ENCODE data around the gene OTOP2.

OTOP2 gene

GRCh38 chr17:74923538-74924249, 379 bp upstream of the OTOP2 start:
- no peaks in the 10 kb centered on the region for H3K36me3 ChIP-seq (replicated peaks)
- no peaks in the 10 kb centered on the region for H3K9me3 ChIP-seq
- peak overlapping the region; percentile 37 for H3K4me3 ChIP-seq
- peak in 1 of 2 experiments; percentile 82 for DNase-seq (ENCODE audit: low spot score in 2 of 2)
- H3K4me1 ChIP-seq, result no peaks in the 10 kb centered on the region; the same call in 1 of the 2 replicates
- in situ Hi-C loops (cut with MboI; ENCODE audit: low sequenced_read_pairs), result loop anchor here (10.0 kb wide), 1 partner anchor 491 kb away; no protein-coding TSS in a partner anchor
- peaks cover 43% of the 10 kb centered on the region for H3K27me3 ChIP-seq (ENCODE audit: low read depth)

- Histone ChIP-seq H3K27me3 (ENCODE audit: low read depth) (peaks cover 43% of the 10 kb centered on the region), H3K36me3 (replicated peaks) (no peaks in the 10 kb centered on the region), H3K4me3 (no peak overlapping the region), H3K9me3 (no peaks in the 10 kb centered on the region), H3K4me1 (no peaks in the 10 kb centered on the region; the same call in 1 of the 2 replicates)
- no peak for DNase-seq (ENCODE audit: low spot score in 2 of 2)
- in situ Hi-C loops (cut with MboI; ENCODE audit: low sequenced_read_pairs), result loop anchor here (10.0 kb wide), 1 partner anchor 490 kb away; no protein-coding TSS in a partner anchor
These were observed 1.2 kb downstream of the OTOP2 start for GRCh38 chr17:74925242-74925641.

GRCh38 chr17:74928786-74929185, 4.7 kb downstream of the OTOP2 start:
- Histone ChIP-seq H3K4me1 (no peaks in the 10 kb centered on the region), H3K9me3 (no peaks in the 10 kb centered on the region), H3K36me3 (replicated peaks) (no peaks in the 10 kb centered on the region), H3K27me3 (ENCODE audit: low read depth) (peaks cover 35% of the 10 kb centered on the region), H3K4me3 (no peak overlapping the region)
- in situ Hi-C loops (cut with MboI; ENCODE audit: low sequenced_read_pairs), result loop anchor here (10.0 kb wide), 1 partner anchor 486 kb away; no protein-coding TSS in a partner anchor
- DNase-seq (ENCODE audit: low spot score in 2 of 2), result no peak

GRCh38 chr17:74930535-74931036, 6.5 kb downstream of the OTOP2 start:
- Histone ChIP-seq H3K4me3 (no peak overlapping the region), H3K9me3 (no peaks in the 10 kb centered on the region), H3K36me3 (replicated peaks) (no peaks in the 10 kb centered on the region), H3K27me3 (ENCODE audit: low read depth) (peaks cover 29% of the 10 kb centered on the region), H3K4me1 (no peaks in the 10 kb centered on the region)
- no peak for DNase-seq (ENCODE audit: low spot score in 2 of 2)
- in situ Hi-C loops (cut with MboI; ENCODE audit: low sequenced_read_pairs), result no loop called here

- in situ Hi-C loops (cut with MboI; ENCODE audit: low sequenced_read_pairs), result no loop called here
These were observed 11.0 kb downstream of the OTOP2 start for GRCh38 chr17:74935048-74935447.

GRCh38 chr17:74935585-74936469, 11.8 kb downstream of the OTOP2 start, which contains the start of gene OTOP3:
TSS of gene OTOP3 (plus strand) at chr17:74935898. CDS start at chr17:74935922, 24 bp downstream.
- no peaks in the 10 kb centered on the region for H3K4me1 ChIP-seq
- no peaks in the 10 kb centered on the region for H3K9me3 ChIP-seq
- H3K27me3 ChIP-seq (ENCODE audit: low read depth), result peaks cover 47% of the 10 kb centered on the region
- in situ Hi-C loops (cut with MboI; ENCODE audit: low sequenced_read_pairs), result no loop called here
- no peaks in the 10 kb centered on the region for H3K36me3 ChIP-seq (replicated peaks)
- DNase-seq (ENCODE audit: low spot score in 2 of 2), result peak in 1 of 2 experiments; percentile 45
- H3K4me3 ChIP-seq, result no peak within 1 kb of the TSS

More at GRCh38 chr17:74935048-74935447, 11.0 kb downstream of the OTOP2 start:
- Histone ChIP-seq H3K4me3 (no peak overlapping the region), H3K4me1 (no peaks in the 10 kb centered on the region), H3K27me3 (ENCODE audit: low read depth) (peaks cover 44% of the 10 kb centered on the region), H3K36me3 (replicated peaks) (no peaks in the 10 kb centered on the region), H3K9me3 (no peaks in the 10 kb centered on the region)
- DNase-seq (ENCODE audit: low spot score in 2 of 2), result no peak

GRCh38 chr17:74936470-74936799, 12.4 kb downstream of the OTOP2 start:
- H3K9me3 ChIP-seq, result no peaks in the 10 kb centered on the region
- peaks cover 53% of the 10 kb centered on the region for H3K27me3 ChIP-seq (ENCODE audit: low read depth)
- no peaks in the 10 kb centered on the region for H3K36me3 ChIP-seq (replicated peaks)
- in situ Hi-C loops (cut with MboI; ENCODE audit: low sequenced_read_pairs), result no loop called here
- no peak overlapping the region for H3K4me3 ChIP-seq
- no peaks in the 10 kb centered on the region for H3K4me1 ChIP-seq
- DNase-seq (ENCODE audit: low spot score in 2 of 2), result no peak

- Histone ChIP-seq H3K4me1 (no peaks in the 10 kb centered on the region), H3K36me3 (replicated peaks) (no peaks in the 10 kb centered on the region), H3K9me3 (no peaks in the 10 kb centered on the region), H3K27me3 (ENCODE audit: low read depth) (peaks cover 58% of the 10 kb centered on the region), H3K4me3 (no peak overlapping the region)
- in situ Hi-C loops (cut with MboI; ENCODE audit: low sequenced_read_pairs), result no loop called here
- peak in 1 of 2 experiments; percentile 38 for DNase-seq (ENCODE audit: low spot score in 2 of 2)
These were observed 13.3 kb downstream of the OTOP2 start for GRCh38 chr17:74937064-74938051.

GRCh38 chr17:74938194-74938950, 14.3 kb downstream of the OTOP2 start:
- H3K36me3 ChIP-seq (replicated peaks), result no peaks in the 10 kb centered on the region
- H3K4me3 ChIP-seq, result no peak overlapping the region
- no peaks in the 10 kb centered on the region for H3K9me3 ChIP-seq
- in situ Hi-C loops (cut with MboI; ENCODE audit: low sequenced_read_pairs), result no loop called here
- no peak for DNase-seq (ENCODE audit: low spot score in 2 of 2)
- H3K4me1 ChIP-seq, result no peaks in the 10 kb centered on the region
- H3K27me3 ChIP-seq (ENCODE audit: low read depth), result peaks cover 62% of the 10 kb centered on the region

GRCh38 chr17:74939534-74939933, 15.5 kb downstream of the OTOP2 start:
- in situ Hi-C loops (cut with MboI; ENCODE audit: low sequenced_read_pairs), result no loop called here
- Histone ChIP-seq H3K4me3 (no peak overlapping the region), H3K27me3 (ENCODE audit: low read depth) (peaks cover 65% of the 10 kb centered on the region), H3K36me3 (replicated peaks) (no peaks in the 10 kb centered on the region), H3K4me1 (no peaks in the 10 kb centered on the region), H3K9me3 (no peaks in the 10 kb centered on the region)
- no peak for DNase-seq (ENCODE audit: low spot score in 2 of 2)

- in situ Hi-C loops (cut with MboI; ENCODE audit: low sequenced_read_pairs), result no loop called here
- Histone ChIP-seq H3K27me3 (ENCODE audit: low read depth) (peaks cover 62% of the 10 kb centered on the region), H3K4me1 (no peaks in the 10 kb centered on the region)
These were observed 17.2 kb downstream of the OTOP2 start for GRCh38 chr17:74941128-74941725.

GRCh38 chr17:74943808-74944522, 19.9 kb downstream of the OTOP2 start:
- Histone ChIP-seq H3K4me3 (no peak overlapping the region), H3K4me1 (no peaks in the 10 kb centered on the region), H3K27me3 (ENCODE audit: low read depth) (peaks cover 42% of the 10 kb centered on the region), H3K9me3 (no peaks in the 10 kb centered on the region), H3K36me3 (replicated peaks) (no peaks in the 10 kb centered on the region)
- no peak for DNase-seq (ENCODE audit: low spot score in 2 of 2)
- in situ Hi-C loops (cut with MboI; ENCODE audit: low sequenced_read_pairs), result no loop called here

More at GRCh38 chr17:74941128-74941725, 17.2 kb downstream of the OTOP2 start:
- no peak for DNase-seq (ENCODE audit: low spot score in 2 of 2)
- H3K36me3 ChIP-seq (replicated peaks), result no peaks in the 10 kb centered on the region
- H3K4me3 ChIP-seq, result no peak overlapping the region
- no peaks in the 10 kb centered on the region for H3K9me3 ChIP-seq
